Esophagus muscularis mucosa (tissue), 4 donors: ENCODE data around the gene NPAS3. TPM values are rescaled to one million over a fixed set of nuclear protein-coding genes. Genes with fewer than 3 reads are reported as not detected.

Experiments
- DNase-seq: peaks from one replicate; pipeline ENCODE4 v3.0.0-alpha.2; 2017; ENCODE audit errors: extremely low spot score
- H3K27ac ChIP-seq, 4 donors: fragments of 200-600 bp; sonication (generic); replicated peaks in 1 of 4; 1 replicate in 3 of 4; 2 replicates in 1 of 4; pipeline ENCODE4 v1.5.1; 2016 to 2019; ENCODE audit warnings: mild to moderate bottlenecking in 1 of 4
- H3K27me3 ChIP-seq, 4 donors: fragments of 200-600 bp; sonication (generic); one replicate each; pipeline versions ENCODE4 v1.5.1 to v1.6.0; 2016 to 2019
- H3K36me3 ChIP-seq, 4 donors: fragments of 200-600 bp; sonication (generic); one replicate each; pipeline ENCODE4 v1.5.1; 2016 to 2019
- H3K4me1 ChIP-seq, 4 donors: fragments of 200-600 bp; sonication (generic); one replicate each; pipeline ENCODE4 v1.5.1; 2016 to 2019
- H3K4me3 ChIP-seq, 4 donors: fragments of 200-600 bp; sonication (generic); 1 replicate in 2 of 4; 2 replicates in 2 of 4; pipeline ENCODE4 v1.5.1; 2016 to 2019; ENCODE audit warnings: mild to moderate bottlenecking in 4 of 4, moderate library complexity in 1 of 4
- H3K9me3 ChIP-seq, 4 donors: fragments of 200-600 bp; sonication (generic); 1 replicate in 3 of 4; 2 replicates in 1 of 4; pipeline ENCODE4 v1.5.1; 2016 to 2019
- EP300 ChIP-seq: sonication (generic); formaldehyde crosslinking; IDR thresholded peaks from one replicate; pipeline ENCODE4 v1.6.1; 2017; ENCODE audit warnings: antibody characterized with exemption
- POLR2A ChIP-seq: fragments of 450-650 bp; IDR thresholded peaks from one replicate; pipeline ENCODE4 v1.6.1; 2017; ENCODE audit warnings: antibody characterized with exemption, moderate library complexity, mild to moderate bottlenecking, low read depth
- POLR2AphosphoS5 ChIP-seq, 2 donors: sonication (generic); formaldehyde crosslinking; IDR thresholded peaks; one replicate each; pipeline ENCODE4 v1.6.1; 2017; ENCODE audit warnings: antibody characterized with exemption in 2 of 2
- WGBS: methylation state at CpG from one replicate; pipeline ENCODE4 v1.1.5; 2018; 5-methylcytosine and 5-hydroxymethylcytosine counted together
- intact Hi-C: fragments of 100-400 bp; cut with DNase I; formaldehyde crosslinking; loops from one replicate; pipeline ENCODE4 v1.15.1; 2023
- total RNA-seq, 4 donors: library from RNA; depleted of rRNA; stranded (reverse); fragments of >200 nt; gene quantifications; one replicate each; pipeline versions ENCODE4 v1.1.0 to v1.2.1, GENCODE V29; 2016
- TF ChIP-seq, protein P1 (sequence below), 3 experiments: fragments of 200-600 bp in 2 of 3; fragments of 450-650 bp in 1 of 3; sonication (generic) in 2 of 3; IDR thresholded peaks; one replicate each; pipeline ENCODE4 v1.5.1; 2017 to 2019; ENCODE audit warnings: antibody characterized with exemption in 3 of 3, mild to moderate bottlenecking in 2 of 3, moderate library complexity in 1 of 3

The NPAS3 gene
- total RNA-seq, 4 donors from 2014 or later: 3.3 to 7.3 (median 5.8) TPM

DNA sequence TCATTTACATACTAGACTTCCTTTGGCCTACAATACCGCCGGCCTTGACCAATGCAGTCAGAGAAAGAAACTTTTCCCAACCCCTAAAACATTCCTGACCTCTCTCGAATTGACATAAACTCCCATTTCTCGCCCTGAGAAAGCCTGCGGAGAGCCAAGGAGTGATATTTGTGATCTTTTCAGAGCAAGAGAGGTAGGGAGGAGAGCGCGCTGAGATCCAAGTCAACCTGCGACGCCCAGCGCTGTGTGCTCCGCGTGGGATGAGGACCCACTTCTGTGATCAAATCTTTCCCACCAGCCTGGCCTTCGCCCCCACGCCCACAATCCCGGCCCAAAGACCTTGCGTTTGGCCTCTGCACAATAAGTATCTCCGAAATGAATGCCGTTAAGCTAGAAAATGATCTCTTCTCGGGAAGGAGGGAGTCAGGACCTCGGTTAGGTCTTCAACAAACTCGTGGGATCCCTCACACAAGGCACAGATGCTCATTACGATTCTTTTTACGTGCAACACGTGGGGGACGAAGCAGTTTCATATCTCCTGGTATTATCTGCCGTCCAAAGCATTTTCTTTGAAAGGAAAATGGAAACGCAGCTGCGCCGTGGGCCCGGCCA is 6.3 kb upstream of the NPAS3 start:
- DNase-seq: no peak
- WGBS: 76% methylated on average over 20 of the region's 30 CpGs
- intact Hi-C loops: loop anchor here (10.0 kb wide), 1 partner anchor 218 kb away; no protein-coding TSS in a partner anchor
- no peaks in the 10 kb centered on the region for H3K9me3 ChIP-seq
- H3K4me3 ChIP-seq: peak overlapping the region; percentile 66 to 75 (median 68)
- H3K36me3 ChIP-seq: no peaks in the 10 kb centered on the region
- no peak for TF ChIP-seq POLR2AphosphoS5 (IDR thresholded peaks at IDR 0.05)
- no peak for TF ChIP-seq POLR2A
- no peak for TF ChIP-seq EP300
- TF ChIP-seq, protein P1, sequence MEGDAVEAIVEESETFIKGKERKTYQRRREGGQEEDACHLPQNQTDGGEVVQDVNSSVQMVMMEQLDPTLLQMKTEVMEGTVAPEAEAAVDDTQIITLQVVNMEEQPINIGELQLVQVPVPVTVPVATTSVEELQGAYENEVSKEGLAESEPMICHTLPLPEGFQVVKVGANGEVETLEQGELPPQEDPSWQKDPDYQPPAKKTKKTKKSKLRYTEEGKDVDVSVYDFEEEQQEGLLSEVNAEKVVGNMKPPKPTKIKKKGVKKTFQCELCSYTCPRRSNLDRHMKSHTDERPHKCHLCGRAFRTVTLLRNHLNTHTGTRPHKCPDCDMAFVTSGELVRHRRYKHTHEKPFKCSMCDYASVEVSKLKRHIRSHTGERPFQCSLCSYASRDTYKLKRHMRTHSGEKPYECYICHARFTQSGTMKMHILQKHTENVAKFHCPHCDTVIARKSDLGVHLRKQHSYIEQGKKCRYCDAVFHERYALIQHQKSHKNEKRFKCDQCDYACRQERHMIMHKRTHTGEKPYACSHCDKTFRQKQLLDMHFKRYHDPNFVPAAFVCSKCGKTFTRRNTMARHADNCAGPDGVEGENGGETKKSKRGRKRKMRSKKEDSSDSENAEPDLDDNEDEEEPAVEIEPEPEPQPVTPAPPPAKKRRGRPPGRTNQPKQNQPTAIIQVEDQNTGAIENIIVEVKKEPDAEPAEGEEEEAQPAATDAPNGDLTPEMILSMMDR (IDR thresholded peaks at IDR 0.05): no peak
- H3K4me1 ChIP-seq: peaks cover 22 to 37% (median 30%) of the 10 kb centered on the region in 4 donors
- peaks cover 0 to 20% (median 0%) of the 10 kb centered on the region in 4 donors for H3K27me3 ChIP-seq
- peak overlapping the region; percentile 50 to 71 (median 58) for H3K27ac ChIP-seq

DNA sequence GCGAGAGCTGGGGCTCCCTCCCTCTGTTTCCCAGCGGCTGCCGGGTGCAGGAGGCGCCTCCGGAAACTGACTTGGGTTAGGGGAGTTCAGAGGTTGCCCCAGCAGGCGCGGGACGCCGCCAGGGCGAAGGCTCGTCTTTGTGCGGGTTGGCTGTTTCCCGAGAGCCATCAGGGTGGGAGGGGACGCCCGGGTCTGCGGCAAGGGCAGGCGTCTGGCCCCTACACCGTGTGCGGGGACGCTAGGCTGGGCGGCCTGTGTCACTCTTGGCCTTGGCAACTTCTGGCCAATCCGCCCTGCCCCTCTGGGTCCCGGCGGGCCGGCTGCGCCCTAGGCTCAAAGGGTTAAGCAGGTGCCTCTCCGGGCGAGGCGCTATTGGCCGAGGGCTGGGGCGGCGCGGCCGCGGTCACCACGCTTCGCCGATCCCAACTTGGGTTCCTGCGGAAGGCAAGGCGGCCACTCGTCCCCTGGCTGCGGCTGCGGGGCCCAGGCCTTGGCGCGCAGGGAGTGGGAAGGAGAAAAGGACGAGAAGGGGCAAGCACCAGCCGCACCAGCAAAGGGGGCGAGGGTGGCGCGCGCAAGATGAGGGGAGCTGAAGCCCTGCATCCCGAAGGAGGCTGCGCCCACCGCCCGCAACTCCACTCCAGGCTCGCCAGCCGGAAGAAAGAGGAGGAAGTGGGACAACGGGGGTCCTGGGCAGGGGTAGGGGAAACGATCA is 5.6 kb upstream of the NPAS3 start:
- no peak for DNase-seq
- H3K27ac ChIP-seq: peak overlapping the region; percentile 50 to 71 (median 58)
- intact Hi-C loops: loop anchor here (10.0 kb wide), 1 partner anchor 218 kb away; no protein-coding TSS in a partner anchor
- H3K4me1 ChIP-seq: peaks cover 27 to 44% (median 36%) of the 10 kb centered on the region in 4 donors
- WGBS: 0% methylated on average over 13 of the region's 59 CpGs
- no peak for TF ChIP-seq POLR2AphosphoS5 (IDR thresholded peaks at IDR 0.05)
- no peak for TF ChIP-seq POLR2A
- TF ChIP-seq EP300: no peak
- TF ChIP-seq, protein P1 (IDR thresholded peaks at IDR 0.05): no peak
- no peaks in the 10 kb centered on the region for H3K9me3 ChIP-seq
- peaks cover 0 to 20% (median 2%) of the 10 kb centered on the region in 4 donors for H3K27me3 ChIP-seq
- H3K4me3 ChIP-seq: peak overlapping the region; percentile 66 to 75 (median 68)
- H3K36me3 ChIP-seq: no peaks in the 10 kb centered on the region

DNA sequence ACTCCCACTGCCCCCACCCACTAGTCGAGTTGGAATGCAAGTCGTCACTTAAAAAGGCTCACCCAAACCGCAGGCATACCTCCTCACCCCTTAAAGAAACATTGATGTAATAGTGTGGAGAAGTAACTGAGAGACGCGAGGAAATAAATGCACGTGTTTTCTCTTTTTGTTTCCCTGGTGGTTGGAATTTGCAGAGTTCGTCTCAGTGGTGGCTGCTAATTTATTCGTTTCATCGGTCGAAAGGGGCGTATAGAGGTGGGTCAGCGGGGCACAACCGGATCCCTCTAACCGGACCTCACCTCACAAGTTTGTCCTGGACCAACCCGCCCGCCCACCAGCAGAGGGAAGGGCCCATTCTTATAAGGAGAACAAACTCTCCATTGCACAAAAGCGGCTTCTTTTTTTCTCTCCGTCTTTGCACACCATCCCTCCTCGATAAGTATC is 5.0 kb upstream of the NPAS3 start:
- Histone ChIP-seq H3K27ac (peak overlapping the region; percentile 50 to 71 (median 58)), H3K4me3 (peak overlapping the region; percentile 66 to 75 (median 68)), H3K36me3 (no peaks in the 10 kb centered on the region), H3K27me3 (peaks cover 0 to 20% (median 3%) of the 10 kb centered on the region in 4 donors), H3K9me3 (no peaks in the 10 kb centered on the region), H3K4me1 (peaks cover 28 to 46% (median 37%) of the 10 kb centered on the region in 4 donors)
- intact Hi-C loops: loop anchor here (10.0 kb wide), 1 partner anchor 219 kb away; no protein-coding TSS in a partner anchor
- no peak for DNase-seq
- TF ChIP-seq, protein P1 (IDR thresholded peaks at IDR 0.05): peak in 2 of 3 experiments; percentile 20 to 42
- TF ChIP-seq EP300: no peak
- TF ChIP-seq POLR2A: no peak
- TF ChIP-seq POLR2AphosphoS5 (IDR thresholded peaks at IDR 0.05): no peak
- under 1% methylated on average over 19 of the region's 19 CpGs for WGBS

DNA sequence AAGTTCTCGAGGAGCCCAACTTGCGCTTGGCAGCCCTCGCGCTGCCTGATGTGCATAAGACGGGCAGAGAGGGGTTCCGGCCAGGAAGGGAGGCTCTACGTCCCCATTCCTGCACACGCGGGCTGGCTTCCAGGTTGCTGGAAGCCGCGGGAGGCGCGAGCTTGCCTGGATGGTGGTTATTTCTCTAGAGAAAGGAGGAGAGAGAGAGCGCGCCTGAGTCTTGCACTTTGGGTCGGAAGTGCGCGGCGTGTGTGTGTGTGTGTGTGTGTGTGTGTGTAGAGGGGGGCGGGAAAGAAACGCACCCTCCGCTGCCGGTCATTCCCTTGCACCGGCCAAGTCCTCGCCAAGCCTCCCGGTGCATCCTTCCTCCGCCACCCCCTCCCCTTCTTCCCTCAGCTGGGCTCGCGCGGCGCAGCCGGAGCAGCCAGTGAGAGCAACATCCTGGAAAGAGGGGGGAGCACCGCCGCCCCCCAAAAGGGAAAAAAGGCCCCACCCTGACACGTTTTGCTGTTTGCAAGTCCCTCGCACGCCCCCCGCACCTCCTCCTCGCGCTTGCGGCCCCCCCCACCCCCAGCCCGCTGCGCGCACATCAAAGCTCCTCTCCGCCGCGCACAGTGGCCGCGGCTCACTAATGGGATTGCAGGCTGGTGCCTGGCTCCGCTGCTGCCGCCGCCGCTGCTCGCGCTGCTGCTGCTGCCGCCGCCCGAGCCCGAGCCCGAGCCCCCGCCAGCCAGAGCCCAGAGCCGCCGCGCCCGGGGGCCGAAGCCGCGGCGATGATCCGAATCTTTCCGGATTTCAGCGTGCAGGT is 4.4 kb upstream of the NPAS3 start:
- H3K4me3 ChIP-seq: peak overlapping the region; percentile 66 to 75 (median 68)
- H3K27ac ChIP-seq: peak overlapping the region; percentile 50 to 71 (median 58)
- intact Hi-C loops: loop anchor here (10.0 kb wide), 1 partner anchor 219 kb away; no protein-coding TSS in a partner anchor
- peaks cover 28 to 46% (median 37%) of the 10 kb centered on the region in 4 donors for H3K4me1 ChIP-seq
- H3K9me3 ChIP-seq: no peaks in the 10 kb centered on the region
- H3K27me3 ChIP-seq: peaks cover 0 to 20% (median 3%) of the 10 kb centered on the region in 4 donors
- no peak for TF ChIP-seq POLR2A
- TF ChIP-seq, protein P1 (IDR thresholded peaks at IDR 0.05): no peak
- no peak for DNase-seq
- WGBS: 1% methylated on average over 26 of the region's 72 CpGs
- no peaks in the 10 kb centered on the region for H3K36me3 ChIP-seq
